ENCODE measurements around the gene ZNF23. TPM values are rescaled to one million over a fixed set of nuclear protein-coding genes. Genes with fewer than 3 reads are reported as not detected.

ZNF23 gene
- total and polyA plus RNA-seq, 4 donors = 1.5 to 6.1 (median 3.1) TPM

- H3K9me3 ChIP-seq (ENCODE audit: control insufficient read depth in 4 of 4, low read length in 3 of 4) = peaks cover 1 to 4% (median 2%) of the 10 kb centered on the region in 4 donors
- TF ChIP-seq ATF3 (IDR thresholded peaks at IDR 0.05) (no peak), RXRA (IDR thresholded peaks at IDR 0.05) (no peak), REST (IDR thresholded peaks at IDR 0.05) (no peak), JUND (IDR thresholded peaks at IDR 0.05) (no peak), FOXA1 (IDR thresholded peaks at IDR 0.05) (no peak), YY1 (IDR thresholded peaks at IDR 0.05) (no peak), CTCF (IDR thresholded peaks at IDR 0.05; ENCODE audit: low read depth, low read length, missing input control) (no peak), NR2F2 (IDR thresholded peaks at IDR 0.05) (no peak), HNF4A (conservative IDR thresholded peaks at IDR 0.05) (no peak), HNF4G (IDR thresholded peaks at IDR 0.05) (no peak), MAX (IDR thresholded peaks at IDR 0.05) (no peak), RAD21 (IDR thresholded peaks at IDR 0.05) (no peak), SP1 (IDR thresholded peaks at IDR 0.05) (no peak), FOXA2 (IDR thresholded peaks at IDR 0.05) (no peak), GABPA (IDR thresholded peaks at IDR 0.05 in 1 of 2, conservative IDR thresholded peaks at IDR 0.05 in 1 of 2) (no peak), TAF1 (conservative IDR thresholded peaks at IDR 0.05) (no peak), ZBTB33 (IDR thresholded peaks at IDR 0.05) (no peak), EGR1 (IDR thresholded peaks at IDR 0.05; ENCODE audit: low read depth in 2 of 2) (no peak)
- H3K4me1 ChIP-seq (ENCODE audit: control insufficient read depth in 4 of 4, insufficient read depth in 4 of 4, low read length in 3 of 4) = no peaks in the 10 kb centered on the region
- H3K36me3 ChIP-seq (ENCODE audit: control insufficient read depth in 4 of 4, insufficient read depth in 3 of 4, low read depth in 1 of 4, low read length in 3 of 4) = no peaks in the 10 kb centered on the region
- H3K9ac ChIP-seq (ENCODE audit: low read depth in 1 of 2, low read length in 2 of 2) = no peak overlapping the region
- 63% methylated on average over 6 of the region's 6 CpGs for WGBS
- H3K27ac ChIP-seq (ENCODE audit: low read depth in 1 of 2, low read length in 2 of 2) = no peak overlapping the region
- H3K27me3 ChIP-seq (ENCODE audit: control insufficient read depth in 4 of 4, insufficient read depth in 4 of 4, low read length in 3 of 4) = peaks cover 3 to 6% (median 4%) of the 10 kb centered on the region in 4 donors
- DNase-seq (ENCODE audit: low spot score) = no peak
- H3K4me3 ChIP-seq (ENCODE audit: low read depth in 1 of 3, low read length in 3 of 3) = no peak overlapping the region
Observed at GRCh38 chr16:71430744-71431143, 31.3 kb downstream of the ZNF23 start.
